K562 (cell line): ENCODE results near the gene AMIGO1. TPM values are rescaled to one million over a fixed set of nuclear protein-coding genes. Genes with fewer than 3 reads are reported as not detected.
A peak's percentile ranks its signal among the peaks of the same experiment; 100 is the strongest.

Experiments
- AFF1 ChIP-seq, 2 experiments: fragments of 450-650 bp; IDR thresholded peaks; 2 replicates each; pipeline ENCODE4 v1.6.1; 2018; ENCODE audit warnings: mild to moderate bottlenecking in 2 of 2, low read depth in 1 of 2; ENCODE audit not compliant: partially characterized antibody in 2 of 2
- E2F6 ChIP-seq, 2 experiments: IDR thresholded peaks; 2 replicates each; pipeline ENCODE4 v1.6.1; 2011; ENCODE audit warnings: borderline replicate concordance in 1 of 2, control low read depth in 1 of 2, low read depth in 1 of 2, low read length in 1 of 2, mild to moderate bottlenecking in 1 of 2, mixed read lengths in 1 of 2, moderate library complexity in 1 of 2; ENCODE audit not compliant: insufficient read depth in 1 of 2, insufficient read length in 1 of 2, poor library complexity in 1 of 2, severe bottlenecking in 1 of 2; ENCODE audit errors: extremely low read depth in 1 of 2
- HIVEP1 ChIP-seq: fragments of 250-450 bp; sonication (Bioruptor Pico); IDR thresholded peaks from 2 replicates; pipeline ENCODE4 v1.4.0; 2020; ENCODE audit warnings: mild to moderate bottlenecking
- HNRNPK ChIP-seq: fragments of 200-400 bp; formaldehyde crosslinking; IDR thresholded peaks from one replicate; pipeline ENCODE4 v1.6.1; 2018; ENCODE audit warnings: mild to moderate bottlenecking, low read depth, low read length; ENCODE audit not compliant: poor library complexity, severe bottlenecking
- POLR2B ChIP-seq: fragments of 450-650 bp; IDR thresholded peaks from 2 replicates; pipeline ENCODE4 v1.6.1; 2018; ENCODE audit warnings: low read depth; ENCODE audit not compliant: partially characterized antibody
- PYGO2 ChIP-seq: fragments of 450-650 bp; IDR thresholded peaks from 2 replicates; pipeline ENCODE4 v1.6.1; 2016; ENCODE audit warnings: mild to moderate bottlenecking, missing genetic modification characterization, moderate library complexity, missing compliant biosample characterization
- ZNF407 ChIP-seq: fragments of 450-650 bp; IDR thresholded peaks from 2 replicates; pipeline ENCODE4 v1.6.1; 2016; ENCODE audit warnings: low read depth
- ZNF436 ChIP-seq: fragments of 250-450, 450-650 bp; sonication (Bioruptor Pico); formaldehyde crosslinking; IDR thresholded peaks from 2 replicates; pipeline ENCODE4 v1.7.0; 2020; ENCODE audit warnings: mild to moderate bottlenecking
- ZNF512 ChIP-seq: IDR thresholded peaks from 2 replicates; pipeline ENCODE4 v1.6.1; 2016; ENCODE audit warnings: missing genetic modification characterization, missing compliant biosample characterization
- polyA plus RNA-seq, 8 experiments: library from polyadenylated mRNA; depleted of rRNA in 4 of 8; stranded (reverse) in 5 of 8; unstranded in 3 of 8; fragments of >200 nt; fragmentation: Nextera tagmentation in 2 of 8; fragmentation: Illumina TruSeq in 1 of 8; extraction: Ambion mirVana in 2 of 8; extraction: Trizol in 1 of 8; gene quantifications; 2 replicates each; pipeline versions ENCODE4 v1.2.1 to v1.2.3, GENCODE V29; 2011 to 2014; ENCODE audit warnings: inconsistent platforms in 1 of 8, missing spikeins in 1 of 8
- total RNA-seq, 7 experiments: library from RNA; depleted of rRNA in 6 of 7; stranded (reverse); fragments of >200 nt in 6 of 7; fragmentation: Illumina TruSeq in 2 of 7; extraction: Trizol in 2 of 7; gene quantifications; 2 replicates each; pipeline versions ENCODE4 v1.2.1 to v1.2.3, GENCODE V29; 2011 to 2021; ENCODE audit warnings: low replicate concordance in 1 of 7

AMIGO1 gene
- total and polyA plus RNA-seq, 9 of the 15 experiments (the other 6 are each of a cell fraction or from before 2014, with no cell fraction given) = 0.24 to 1.0 (median 0.54) TPM

- TF ChIP-seq ZNF407 (no peak), PYGO2 (tag) (no peak), AFF1 (IDR thresholded peaks at IDR 0.05; ENCODE audit: low read depth in 1 of 2, partially characterized antibody in 2 of 2) (peak in 1 of 2 experiments; percentile 82), ZNF512 (no peak), ZNF436 (CRISPR knock-in tag) (no peak), HIVEP1 (CRISPR knock-in tag) (no peak), POLR2B (peak; percentile 79), E2F6 (IDR thresholded peaks at IDR 0.05; ENCODE audit: borderline replicate concordance in 1 of 2, extremely low read depth in 1 of 2, insufficient read depth in 1 of 2, insufficient read length in 1 of 2, low read depth in 1 of 2, low read length in 1 of 2, poor library complexity in 1 of 2, severe bottlenecking in 1 of 2) (no peak), HNRNPK (no peak)
These were observed 15.6 kb downstream of the AMIGO1 start, which contains the start of gene CYB561D1 (continued) for GRCh38 chr1:109493805-109494539.
